Stimulated activated CD4-positive, alpha-beta T cell treated with anti-CD3 and anti-CD28 coated beads, Interleukin-15, amount 100 ng/mL, for 1 hour (primary cell): ENCODE measurements around the gene ZNF559.

Experiments
- DNase-seq, 2 donors: peaks; one replicate each; pipeline ENCODE4 v3.0.0-alpha.2; 2020; ENCODE audit warnings: low read depth in 1 of 2, low spot score in 1 of 2

The ZNF559 gene

GRCh38 chr19:9353011-9353410, 29.0 kb downstream of the ZNF559 start:
- no peak for DNase-seq

DNA sequence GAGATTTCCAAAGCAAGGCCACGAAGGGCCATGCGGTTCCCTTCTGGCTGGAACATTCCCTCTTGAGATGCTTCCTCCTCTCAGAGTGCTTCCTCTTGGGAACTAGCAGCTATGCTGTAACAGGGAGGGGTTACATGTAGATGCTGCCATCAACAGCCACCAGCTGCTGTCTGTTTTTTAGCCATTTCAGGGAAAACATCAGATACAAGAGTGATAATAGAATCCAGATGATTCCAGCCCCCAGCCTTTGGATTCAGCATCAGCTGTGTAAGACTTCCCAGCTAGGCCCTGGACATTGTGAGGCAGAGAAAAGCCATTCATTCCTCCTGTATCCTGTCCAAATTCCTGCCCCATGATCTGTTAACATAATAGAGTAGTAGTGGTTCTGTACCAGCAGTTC, 30.7 kb downstream of the ZNF559 start:
- DNase-seq = no peak

- no peak for DNase-seq
Observed at GRCh38 chr19:9362905-9363304, 38.9 kb downstream of the ZNF559 start, which contains the start of gene ZNF177. Gene ZNF177, plus strand, starts transcription at chr19:9363013. Its CDS starts 15,299 bp downstream, at chr19:9378312.

DNA sequence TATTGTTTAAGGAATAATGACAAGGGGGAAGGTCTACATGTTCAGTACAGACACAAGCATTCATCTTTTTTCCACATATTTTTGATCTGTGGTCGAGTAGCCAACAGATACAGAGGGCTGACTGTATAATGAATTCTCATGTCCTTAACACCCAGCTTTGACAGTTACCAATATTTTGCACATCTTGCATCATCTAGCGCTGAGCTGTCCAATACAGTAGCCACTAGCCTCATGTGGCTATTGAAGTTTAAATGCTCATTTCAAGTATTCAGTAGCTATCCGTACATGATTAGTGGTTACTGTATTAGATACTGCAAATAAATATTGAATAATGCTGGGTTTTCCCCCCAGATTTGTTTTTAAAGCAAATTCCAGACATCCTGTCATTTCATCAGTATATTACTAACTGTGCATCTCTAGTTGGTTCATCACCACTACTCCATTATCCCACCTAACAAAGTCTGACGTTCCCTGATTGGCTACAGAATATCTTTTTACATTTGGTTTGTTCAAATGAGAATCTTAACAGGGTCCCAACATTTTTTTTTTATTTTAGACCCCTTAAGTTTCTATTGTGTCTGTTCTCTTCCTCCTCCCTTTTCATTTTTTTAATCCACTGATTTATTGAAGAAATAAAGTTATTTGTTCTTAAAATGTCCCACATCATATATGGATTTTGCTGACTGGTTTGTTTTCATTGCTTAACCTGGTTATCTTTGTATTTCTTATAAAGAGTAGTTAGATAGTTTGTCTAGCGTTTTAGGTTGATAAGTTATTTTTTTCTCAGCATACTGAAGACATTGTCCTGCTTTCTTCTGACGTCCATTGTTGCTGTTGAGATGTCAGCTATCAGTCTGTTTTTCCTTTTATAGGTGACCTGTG, 47.0 kb downstream of the ZNF559 start:
- no peak for DNase-seq

GRCh38 chr19:9381361-9381785, 57.4 kb downstream of the ZNF559 start:
- no peak for DNase-seq
